Heart right ventricle (tissue), 16 donors: Measurements from ENCODE around the gene GDPD5. TPM values are rescaled to one million over a fixed set of nuclear protein-coding genes. Genes with fewer than 3 reads are reported as not detected.

ENCODE experiments used
- ATAC-seq, 8 donors: fragments of 200-7000 bp; cut with Tn5 transposase; one replicate each; pipeline ENCODE4 v1.9.1; 2020; ENCODE audit warnings: mild to moderate bottlenecking in 8 of 8, moderate library complexity in 8 of 8, moderate number of reproducible peaks in 1 of 8
- DNase-seq, 2 donors: peaks; one replicate each; pipeline ENCODE4 v3.0.0-alpha.2; 2020
- H3K27ac ChIP-seq, 10 donors: fragments of 200-600 bp; sonication (generic) in 2 of 10; one replicate each; pipeline versions ENCODE4 v1.5.0 to v1.8.0; 2020 to 2022; ENCODE audit warnings: mild to moderate bottlenecking in 3 of 10
- H3K27me3 ChIP-seq, 7 donors: fragments of 200-600 bp; one replicate each; pipeline ENCODE4 v1.8.0; 2021 to 2022; ENCODE audit warnings: mild to moderate bottlenecking in 2 of 7
- H3K36me3 ChIP-seq, 9 donors: fragments of 200-600 bp; sonication (generic) in 1 of 9; one replicate each; pipeline versions ENCODE4 v1.5.0 to v1.8.0; 2020 to 2022; ENCODE audit warnings: mild to moderate bottlenecking in 2 of 9
- H3K4me1 ChIP-seq, 9 donors: fragments of 200-600 bp; sonication (generic) in 1 of 9; one replicate each; pipeline versions ENCODE4 v1.5.0 to v1.8.0; 2020 to 2022; ENCODE audit warnings: mild to moderate bottlenecking in 4 of 9
- H3K4me3 ChIP-seq, 10 donors: fragments of 200-600 bp; sonication (generic) in 2 of 10; one replicate each; pipeline versions ENCODE4 v1.5.0 to v1.8.0; 2020 to 2022; ENCODE audit warnings: mild to moderate bottlenecking in 7 of 10, moderate library complexity in 2 of 10
- H3K9me3 ChIP-seq, 11 donors: fragments of 200-600 bp in 10 of 11; sonication (generic) in 2 of 11; one replicate each; pipeline versions ENCODE4 v1.5.0 to v1.8.0; 2013 to 2022; ENCODE audit warnings: mild to moderate bottlenecking in 2 of 11, control low read depth in 1 of 11, moderate library complexity in 1 of 11
- CTCF ChIP-seq, 9 donors: fragments of 200-600 bp; sonication (generic) in 2 of 9; IDR thresholded peaks; one replicate each; pipeline versions ENCODE4 v1.5.0 to v1.8.0; 2021 to 2022; ENCODE audit warnings: antibody characterized with exemption in 9 of 9, mild to moderate bottlenecking in 5 of 9, moderate library complexity in 1 of 9
- WGBS, 2 donors: extraction: QIAGEN DNeasy Blood & Tissue Kit; methylation state at CpG; one replicate each; pipeline ENCODE4 v1.1.7; 2013; ENCODE audit warnings: inconsistent platforms in 1 of 2; 5-methylcytosine and 5-hydroxymethylcytosine counted together
- intact Hi-C, 10 donors: fragments of 100-400 bp; cut with DNase I; formaldehyde crosslinking; loops; one replicate each; pipeline versions ENCODE4 v1.11.1 to v1.14.2; 2022
- polyA plus RNA-seq, 2 donors: library from polyadenylated mRNA; stranded (reverse); fragments of 200-250 nt; gene quantifications; one replicate each; pipeline ENCODE4 v1.2.3, GENCODE V29; 2013
- total RNA-seq, 10 donors: library from RNA; stranded (reverse); fragmentation: NEBNext Ultra II Directional in 3 of 10; extraction: Animal tissue kit (Norgen Biotek cat#: 25700) in 3 of 10; gene quantifications; one replicate each; pipeline versions ENCODE4 v1.2.1 to v1.2.4, GENCODE V29; 2021 to 2023
- donor health status: Arrhythmogenic right ventricular cardiomyopathy.
- donor health status: ischemic (EF 13 %, LVEDD 7.1; RV severe dilation, severe dysfunction).
- donor health status: healthy with polysubstance abuse.
- donor health status: DM: no; HTN: yes; CAD: no.
- donor health status: DM: no; HTN: no; CAD: no.
- donor health status: ischemic (EF 25% LVEDD 6.9; RV normal size, moderate dysfunction).
- donor health status: ischemic (EF 25% LVEDD 5.7; RV mildly dilated, moderate dysfunction).
- donor health status: healthy.
- donor health status: DM: yes; HTN: yes; CAD: no.
- donor health status: Ischemic cardiomyopathy.
- donor health status: ischemic (EF 35%, LVEDD 5.7; RV mildly dilated, moderate dysfunction).
- donor health status: nonischemic (EF 11% LVEDD 7.7; RV severe dilation, severe dysfunction).
- donor health status: DM: yes; HTN: yes; CAD: no.
- donor health status: PGD.
- donor health status: ischemic (EF 29% LVEDD 5.4; RV normal size, mild dysfunction).
- donor health status: nonischemic (EF 23%, LVEDD 6.1; RV moderate dilation, normal function).

The GDPD5 gene
- total and polyA plus RNA-seq, 12 donors = 3.3 to 10.3 (median 4.1) TPM

- intact Hi-C loops = loop anchor here in 1 of 10 donors (5.0 kb wide), 1 partner anchor 55 kb away; no protein-coding TSS in a partner anchor
- 93 to 94% methylated on average over 7 of the region's 7 CpGs for WGBS, 2 donors
Measured at GRCh38 chr11:75516886-75517285, 8.9 kb downstream of the GDPD5 start.

GRCh38 chr11:75516140-75516539 is 9.6 kb downstream of the GDPD5 start:
- WGBS, 2 donors = 90 to 95% methylated on average over 3 of the region's 3 CpGs
- H3K27me3 ChIP-seq = no peaks in the 10 kb centered on the region
- DNase-seq = no peak
- no peak for TF ChIP-seq CTCF (IDR thresholded peaks at IDR 0.05)
- H3K4me1 ChIP-seq = peaks cover 0 to 12% (median 0%) of the 10 kb centered on the region in 9 donors
- H3K36me3 ChIP-seq = no peaks in the 10 kb centered on the region
- H3K4me3 ChIP-seq = no peak overlapping the region
- ATAC-seq = no peak
- no peak overlapping the region for H3K27ac ChIP-seq
- peaks cover 0 to 6% (median 0%) of the 10 kb centered on the region in 11 donors for H3K9me3 ChIP-seq
- intact Hi-C loops = loop anchor here in 1 of 10 donors (5.0 kb wide), 1 partner anchor 54 kb away; no protein-coding TSS in a partner anchor

More at GRCh38 chr11:75516886-75517285, 8.9 kb downstream of the GDPD5 start:
- Histone ChIP-seq H3K27ac (no peak overlapping the region), H3K4me1 (peaks cover 0 to 12% (median 0%) of the 10 kb centered on the region in 9 donors), H3K36me3 (no peaks in the 10 kb centered on the region), H3K9me3 (peaks cover 0 to 6% (median 0%) of the 10 kb centered on the region in 11 donors), H3K27me3 (no peaks in the 10 kb centered on the region), H3K4me3 (no peak overlapping the region)
- DNase-seq (no peak), ATAC-seq (no peak)
- TF ChIP-seq CTCF (IDR thresholded peaks at IDR 0.05) = no peak

GRCh38 chr11:75514596-75514995 is 11.1 kb downstream of the GDPD5 start:
- DNase-seq = no peak
- no peak overlapping the region for H3K27ac ChIP-seq
- H3K36me3 ChIP-seq = no peaks in the 10 kb centered on the region
- H3K9me3 ChIP-seq = peaks cover 0 to 6% (median 0%) of the 10 kb centered on the region in 11 donors
- no peak for TF ChIP-seq CTCF (IDR thresholded peaks at IDR 0.05)
- ATAC-seq = no peak
- peaks cover 0 to 12% (median 0%) of the 10 kb centered on the region in 9 donors for H3K4me1 ChIP-seq
- intact Hi-C loops = no loop called here
- no peak overlapping the region for H3K4me3 ChIP-seq
- no peaks in the 10 kb centered on the region for H3K27me3 ChIP-seq

- 48 to 62% methylated on average over 5 of the region's 5 CpGs for WGBS, 2 donors
- no peak for TF ChIP-seq CTCF (IDR thresholded peaks at IDR 0.05)
- Histone ChIP-seq H3K27ac (no peak overlapping the region), H3K36me3 (no peaks in the 10 kb centered on the region), H3K4me3 (no peak overlapping the region), H3K27me3 (no peaks in the 10 kb centered on the region), H3K4me1 (peaks cover 0 to 19% (median 0%) of the 10 kb centered on the region in 9 donors), H3K9me3 (peaks cover 0 to 6% (median 0%) of the 10 kb centered on the region in 11 donors)
- ATAC-seq (peak in 5 of 8 donors; percentile 11 to 52 (median 31)), DNase-seq (no peak)
- intact Hi-C loops = no loop called here
Measured at GRCh38 chr11:75513250-75513649, 12.5 kb downstream of the GDPD5 start.
